ENCODE results near the gene RNF168. TPM values are rescaled to one million over a fixed set of nuclear protein-coding genes. Genes with fewer than 3 reads are reported as not detected.
"Not testable (repeated sequence)": the region's sequence is repeated elsewhere in the genome, so short reads cannot be mapped to it uniquely, and the experiment has no call there.

RNF168 gene
- total RNA-seq, 1 experiment from 2014 or later, result 25.1 TPM

GRCh38 chr3:196428041-196428440 is 75.5 kb downstream of the RNF168 start:
- no peak overlapping the region for H3K4me3 ChIP-seq (replicated peaks in 1 of 2; ENCODE audit: low read depth in 1 of 2, low read length in 2 of 2)
- no peak overlapping the region for H2AFZ ChIP-seq (ENCODE audit: low read depth, low read length, poor library complexity, severe bottlenecking)
- no peaks in the 10 kb centered on the region for H3K27me3 ChIP-seq (ENCODE audit: insufficient read depth, low read length)
- no TSS peak for BruUV-seq (replicated peaks)
- H3K9me2 ChIP-seq (ENCODE audit: insufficient read depth), result no peaks in the 10 kb centered on the region
- H3K4me1 ChIP-seq (ENCODE audit: control insufficient read depth in 1 of 2, insufficient read depth in 2 of 2, low read length in 2 of 2), result peaks cover 10 to 16% of the 10 kb centered on the region in 2 experiments
- H3K79me2 ChIP-seq (ENCODE audit: insufficient read depth, low read length), result peaks cover 90% of the 10 kb centered on the region
- ATAC-seq (no peak), DNase-seq (ENCODE audit: low read depth, low spot score) (no peak)
- no peaks in the 10 kb centered on the region; the same call in 1 of the 2 replicates for H4K20me1 ChIP-seq (ENCODE audit: insufficient read depth)
- H3K36me3 ChIP-seq (ENCODE audit: control insufficient read depth in 1 of 2, insufficient read depth in 2 of 2, low read length in 2 of 2), result no peaks in the 10 kb centered on the region; a peak in 1 of 4 replicates
- H3K4me2 ChIP-seq (ENCODE audit: low read length), result no peak overlapping the region
- TF ChIP-seq ZFX (IDR thresholded peaks at IDR 0.05) (no peak), CBX3 (IDR thresholded peaks at IDR 0.05; ENCODE audit: low read depth) (no peak), ZNF274 (IDR thresholded peaks at IDR 0.05; ENCODE audit: low read depth, low read length) (no peak), EZH2phosphoT487 (IDR thresholded peaks at IDR 0.05; ENCODE audit: borderline replicate concordance) (no peak), CEBPB (IDR thresholded peaks at IDR 0.05; ENCODE audit: low read depth) (no peak)
- intact Hi-C loops (cut with micrococcal nuclease), result no loop called here
- H3K9me3 ChIP-seq (ENCODE audit: control insufficient read depth in 1 of 2, insufficient read depth in 1 of 2, low read depth in 1 of 2, low read length in 2 of 2), result no peaks in the 10 kb centered on the region
- no peak overlapping the region for H3K27ac ChIP-seq (ENCODE audit: low read depth, low read length)
- POLR2A ChIA-PET, result no interaction called here
- CTCF ChIA-PET, result no interaction called here
- RAD21 ChIA-PET (ENCODE audit: low non-redundant PET in 1 of 2, low total read pairs in 2 of 2, uncharacterized antibody in 2 of 2, unreplicated experiment in 2 of 2), result no interaction called here
- H3K9ac ChIP-seq (ENCODE audit: low read length), result no peak overlapping the region

DNA sequence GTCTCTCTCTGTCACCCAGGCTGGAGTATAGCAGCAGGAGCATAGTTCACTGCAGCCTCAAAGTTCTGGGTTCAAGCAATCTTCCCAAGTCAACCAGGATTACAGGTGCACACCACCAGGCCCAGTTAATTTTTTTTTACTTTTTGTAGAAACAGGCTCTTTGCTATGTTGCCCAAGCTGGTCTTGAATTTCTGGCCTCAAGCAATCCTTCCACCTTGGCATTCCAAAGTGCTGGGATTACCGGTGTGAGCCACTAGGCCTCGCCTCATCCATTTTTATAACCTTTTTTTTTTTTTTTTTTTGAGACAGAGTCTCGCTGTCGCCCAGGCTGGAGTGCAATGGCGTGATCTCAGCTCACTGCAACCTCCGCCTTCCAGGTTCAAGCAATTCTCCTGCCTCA is 79.1 kb downstream of the RNF168 start:
- H2AFZ ChIP-seq (ENCODE audit: low read depth, low read length, poor library complexity, severe bottlenecking); CTCF ChIA-PET: not testable (repeated sequence)

More for the DNA sequence above, 79.1 kb downstream of the RNF168 start:
- H3K4me3 ChIP-seq (replicated peaks in 1 of 2; ENCODE audit: low read depth in 1 of 2, low read length in 2 of 2); DNase-seq (ENCODE audit: low read depth, low spot score); BruUV-seq (replicated peaks); H3K9me2 ChIP-seq (ENCODE audit: insufficient read depth); RAD21 ChIA-PET (ENCODE audit: low non-redundant PET in 1 of 2, low total read pairs in 2 of 2, uncharacterized antibody in 2 of 2, unreplicated experiment in 2 of 2); ATAC-seq; H3K9ac ChIP-seq (ENCODE audit: low read length); H3K27me3 ChIP-seq (ENCODE audit: insufficient read depth, low read length); H3K9me3 ChIP-seq (ENCODE audit: control insufficient read depth in 1 of 2, insufficient read depth in 1 of 2, low read depth in 1 of 2, low read length in 2 of 2); POLR2A ChIA-PET; H4K20me1 ChIP-seq (ENCODE audit: insufficient read depth); intact Hi-C loops (cut with micrococcal nuclease); H3K4me2 ChIP-seq (ENCODE audit: low read length); H3K27ac ChIP-seq (ENCODE audit: low read depth, low read length); H3K4me1 ChIP-seq (ENCODE audit: control insufficient read depth in 1 of 2, insufficient read depth in 2 of 2, low read length in 2 of 2); H3K36me3 ChIP-seq (ENCODE audit: control insufficient read depth in 1 of 2, insufficient read depth in 2 of 2, low read length in 2 of 2): not testable (repeated sequence)
- H3K79me2 ChIP-seq (ENCODE audit: insufficient read depth, low read length), result peaks cover 96% of the 10 kb centered on the region
